Gastrocnemius medialis (tissue), 4 donors: Measurements from ENCODE around the gene LGALS3BP.

Source experiments
- POLR2A ChIP-seq, 2 donors: fragments of 450-650 bp; IDR thresholded peaks; one replicate each; pipeline ENCODE4 v1.6.1; 2017; ENCODE audit warnings: antibody characterized with exemption in 2 of 2, mild to moderate bottlenecking in 2 of 2, moderate library complexity in 2 of 2
- TF ChIP-seq, protein P1 (sequence below), 5 experiments: fragments of 450-650 bp in 3 of 5; fragments of 200-600 bp in 2 of 5; sonication (generic) in 2 of 5; IDR thresholded peaks in 4 of 5; conservative IDR thresholded peaks in 1 of 5; 1 replicate in 4 of 5; 2 replicates in 1 of 5; pipeline ENCODE4 v1.5.1; 2016 to 2019; ENCODE audit warnings: antibody characterized with exemption in 5 of 5, mild to moderate bottlenecking in 3 of 5, moderate library complexity in 3 of 5

DNA sequence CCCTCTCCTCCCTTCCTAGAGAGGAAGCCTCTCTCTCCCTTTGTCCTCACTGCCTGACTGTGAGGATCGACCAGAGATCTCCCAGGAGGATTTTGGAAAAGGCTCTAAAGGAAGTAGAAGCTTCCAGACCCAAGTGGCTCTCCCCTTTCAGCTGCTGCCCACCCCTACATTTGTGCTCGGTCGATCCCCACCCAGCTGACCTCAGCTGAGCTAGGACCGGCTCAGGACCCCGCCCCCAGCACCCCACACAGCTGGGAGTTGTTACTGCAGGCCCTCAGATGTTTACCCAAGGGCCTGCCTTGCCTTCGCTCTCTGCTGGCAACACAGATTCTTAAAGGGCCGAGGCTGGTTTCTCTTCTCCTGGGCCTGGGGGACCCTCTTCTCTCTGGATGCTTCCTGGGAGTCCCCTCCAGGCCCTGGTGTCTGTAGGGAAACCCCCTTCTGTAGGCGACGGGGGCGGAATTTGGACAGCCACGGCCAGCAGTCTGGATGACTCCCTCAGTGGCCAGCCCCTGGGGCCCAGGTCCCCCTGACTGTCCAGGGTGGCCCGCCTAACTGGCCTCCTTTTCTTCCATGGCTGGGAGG, 27.7 kb downstream of the LGALS3BP start:
- no peak for TF ChIP-seq POLR2A (IDR thresholded peaks at IDR 0.05)
- TF ChIP-seq, protein P1, sequence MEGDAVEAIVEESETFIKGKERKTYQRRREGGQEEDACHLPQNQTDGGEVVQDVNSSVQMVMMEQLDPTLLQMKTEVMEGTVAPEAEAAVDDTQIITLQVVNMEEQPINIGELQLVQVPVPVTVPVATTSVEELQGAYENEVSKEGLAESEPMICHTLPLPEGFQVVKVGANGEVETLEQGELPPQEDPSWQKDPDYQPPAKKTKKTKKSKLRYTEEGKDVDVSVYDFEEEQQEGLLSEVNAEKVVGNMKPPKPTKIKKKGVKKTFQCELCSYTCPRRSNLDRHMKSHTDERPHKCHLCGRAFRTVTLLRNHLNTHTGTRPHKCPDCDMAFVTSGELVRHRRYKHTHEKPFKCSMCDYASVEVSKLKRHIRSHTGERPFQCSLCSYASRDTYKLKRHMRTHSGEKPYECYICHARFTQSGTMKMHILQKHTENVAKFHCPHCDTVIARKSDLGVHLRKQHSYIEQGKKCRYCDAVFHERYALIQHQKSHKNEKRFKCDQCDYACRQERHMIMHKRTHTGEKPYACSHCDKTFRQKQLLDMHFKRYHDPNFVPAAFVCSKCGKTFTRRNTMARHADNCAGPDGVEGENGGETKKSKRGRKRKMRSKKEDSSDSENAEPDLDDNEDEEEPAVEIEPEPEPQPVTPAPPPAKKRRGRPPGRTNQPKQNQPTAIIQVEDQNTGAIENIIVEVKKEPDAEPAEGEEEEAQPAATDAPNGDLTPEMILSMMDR (IDR thresholded peaks at IDR 0.05 in 4 of 5, conservative IDR thresholded peaks at IDR 0.05 in 1 of 5) = no peak
